Choroid plexus epithelial cell (primary cell): ENCODE data around the gene GTSE1.

ENCODE experiments used
- DNase-seq: peaks from one replicate; pipeline ENCODE4 v3.0.0-alpha.2; 2010; ENCODE audit warnings: low read depth
- H3K4me3 ChIP-seq: 2 replicates; pipeline ENCODE4 v1.5.1; 2011; ENCODE audit warnings: low read depth, mild to moderate bottlenecking, control low read depth, low read length, moderate library complexity
- CTCF ChIP-seq: conservative IDR thresholded peaks from 2 replicates; pipeline ENCODE4 v1.5.1; 2011; ENCODE audit warnings: low read depth, mild to moderate bottlenecking, control low read depth, inconsistent platforms, low read length, moderate library complexity

Gene GTSE1

DNA sequence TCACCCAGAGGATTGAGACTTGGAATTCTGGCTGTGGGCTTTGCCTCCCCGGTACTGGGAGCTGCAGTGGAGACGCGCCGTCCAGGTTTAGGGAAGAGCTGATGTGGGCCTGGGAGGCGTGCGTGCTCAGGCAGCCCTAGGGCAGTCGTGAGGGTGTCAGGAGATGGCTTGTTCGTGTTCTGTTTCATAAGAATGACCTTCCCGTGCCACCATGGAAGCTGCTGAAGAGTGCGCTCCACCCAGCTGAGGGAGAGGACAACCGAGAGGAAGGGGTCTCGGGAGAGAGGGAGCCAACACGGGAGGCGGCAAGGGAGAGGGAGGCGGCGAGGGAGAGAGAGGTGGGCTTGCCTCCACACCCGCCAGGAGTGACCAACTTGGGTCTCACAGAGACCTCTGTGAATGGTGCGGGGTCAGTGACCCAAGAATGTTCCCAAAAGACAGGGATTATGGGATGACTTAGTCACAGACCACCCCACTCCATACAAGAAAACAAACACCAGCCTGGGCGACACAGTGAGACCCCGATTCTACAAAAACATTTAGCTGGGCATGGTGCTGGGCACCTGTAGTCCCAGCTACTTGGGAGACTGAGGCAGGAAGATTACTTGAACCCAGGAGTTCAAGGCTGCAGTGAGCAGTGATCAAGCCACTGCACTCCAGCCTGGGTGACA, 24.2 kb downstream of the GTSE1 start:
- H3K4me3 ChIP-seq = no peak overlapping the region
- TF ChIP-seq CTCF = no peak
- DNase-seq = no peak

DNA sequence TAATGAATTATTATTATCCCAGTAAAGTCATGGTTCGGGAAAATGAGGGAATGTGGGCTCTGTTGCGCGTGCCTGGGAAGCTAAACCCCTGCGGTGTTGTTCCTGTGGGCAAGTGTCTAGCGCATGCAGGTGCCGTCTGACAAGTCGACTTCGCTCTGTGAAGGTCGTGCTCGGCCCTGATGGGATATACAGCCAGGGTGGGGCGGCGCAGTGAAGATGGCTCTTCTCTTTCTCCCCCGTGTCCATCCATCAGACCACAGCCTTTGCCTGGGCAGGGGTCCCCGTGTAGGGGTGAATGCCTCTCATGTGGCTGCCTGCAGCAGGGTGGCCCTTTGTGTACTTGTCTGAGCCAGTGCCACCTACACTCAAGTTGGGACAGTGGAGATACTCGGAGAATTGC, 26.0 kb downstream of the GTSE1 start:
- H3K4me3 ChIP-seq = no peak overlapping the region

GRCh38 chr22:46323162-46323561, 26.5 kb downstream of the GTSE1 start:
- TF ChIP-seq CTCF = no peak
- no peak overlapping the region for H3K4me3 ChIP-seq
- DNase-seq = no peak

More for the DNA sequence above, 26.0 kb downstream of the GTSE1 start:
- no peak for DNase-seq
- TF ChIP-seq CTCF = no peak

DNA sequence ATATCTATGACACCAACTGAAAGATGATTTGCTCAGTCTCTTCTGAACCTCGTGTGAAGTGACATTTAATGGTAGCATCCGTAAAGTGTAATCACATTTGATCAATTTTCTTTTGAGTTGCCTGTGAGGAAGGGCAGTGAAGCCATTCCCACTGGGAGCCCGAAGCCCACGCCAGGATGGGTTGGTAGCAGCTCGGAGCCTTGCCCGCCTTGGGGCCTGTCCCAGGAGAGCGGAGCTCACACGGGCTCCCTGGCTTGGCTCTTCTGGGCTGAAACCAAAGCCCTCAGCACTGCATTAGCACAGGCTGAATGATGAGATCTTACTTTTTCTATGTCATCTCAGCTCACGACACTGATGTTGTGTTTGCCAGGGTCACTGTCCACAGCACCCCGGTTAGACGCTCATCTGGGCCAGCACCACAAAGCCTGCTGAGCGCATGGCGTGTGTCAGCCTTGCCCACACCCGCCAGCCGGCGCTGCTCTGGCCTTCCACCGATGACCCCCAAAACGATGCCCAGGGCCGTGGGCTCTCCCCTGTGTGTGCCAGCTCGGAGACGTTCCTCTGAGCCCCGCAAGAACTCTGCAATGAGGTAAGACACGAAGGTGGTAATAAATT, 29.5 kb downstream of the GTSE1 start:
- H3K4me3 ChIP-seq = no peak overlapping the region
- no peak for DNase-seq
- TF ChIP-seq CTCF = no peak

DNA sequence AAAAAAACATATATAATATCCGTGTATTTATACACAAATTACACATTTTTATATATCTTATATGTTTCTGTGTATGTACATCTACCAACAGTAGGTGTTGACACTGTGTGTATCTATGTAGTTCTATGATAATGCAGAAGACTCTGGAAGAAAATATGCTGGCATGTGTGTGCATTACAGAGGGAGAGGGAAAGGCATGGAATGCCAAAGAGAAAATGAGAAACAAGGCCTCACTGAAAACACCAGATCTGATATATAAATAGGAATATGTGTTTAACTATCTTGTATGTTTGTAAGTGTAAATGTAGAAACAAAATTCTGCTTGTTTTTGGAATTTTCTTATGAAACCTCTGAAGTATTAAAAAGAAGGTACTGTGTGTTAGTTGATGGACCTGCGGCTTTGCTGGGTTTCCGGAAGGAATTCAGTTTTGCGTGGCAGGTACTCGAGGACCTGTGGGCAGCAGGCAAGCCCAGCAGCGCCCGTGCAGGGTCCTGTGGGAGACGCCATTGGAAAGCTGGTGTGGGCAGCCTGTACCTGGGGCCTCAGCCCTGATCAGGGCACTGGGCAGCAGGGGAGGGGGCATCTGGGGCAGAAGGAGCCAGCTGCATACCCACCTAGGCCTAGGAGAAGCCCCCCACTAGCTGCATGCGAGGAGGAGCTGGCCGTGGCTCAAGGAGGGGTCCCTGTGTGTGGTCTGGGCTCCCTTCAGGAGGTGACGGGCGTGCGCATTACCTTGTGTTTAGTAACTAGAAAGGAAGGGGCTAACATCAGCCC, 31.2 kb downstream of the GTSE1 start:
- H3K4me3 ChIP-seq = no peak overlapping the region
- TF ChIP-seq CTCF = no peak
- no peak for DNase-seq

DNA sequence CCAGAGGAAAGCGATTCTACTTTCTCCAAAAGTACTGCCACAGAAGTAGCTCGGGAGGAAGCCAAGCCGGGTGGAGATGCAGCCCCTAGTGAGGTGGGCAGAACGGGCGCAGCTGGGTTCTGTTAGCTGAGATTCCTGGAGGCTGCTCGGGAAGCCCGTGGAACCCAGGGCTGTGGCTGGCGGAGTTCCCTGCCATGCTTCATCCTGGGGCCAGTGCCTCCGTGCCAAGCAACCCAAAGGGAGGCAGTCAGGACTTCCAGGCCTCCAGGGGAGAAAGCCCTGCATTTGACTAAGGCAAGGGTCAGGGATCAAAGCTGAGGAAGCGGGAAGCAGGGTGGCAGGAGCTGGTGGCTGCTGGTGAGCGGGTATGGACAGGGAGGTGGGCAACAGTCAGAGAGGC, 32.1 kb downstream of the GTSE1 start:
- no peak for DNase-seq
- no peak for TF ChIP-seq CTCF
- H3K4me3 ChIP-seq = no peak overlapping the region

GRCh38 chr22:46329616-46330015, 32.9 kb downstream of the GTSE1 start:
- H3K4me3 ChIP-seq = no peak overlapping the region
- no peak for DNase-seq
- no peak for TF ChIP-seq CTCF
